Right cardiac atrium (tissue), 5 donors: ENCODE data around the gene AGAP4. TPM values are rescaled to one million over a fixed set of nuclear protein-coding genes. Genes with fewer than 3 reads are reported as not detected.
"Not testable (repeated sequence)": the region's sequence is repeated elsewhere in the genome, so short reads cannot be mapped to it uniquely, and the experiment has no call there.

Experiments
- ATAC-seq, 2 donors: fragments of 200-7000 bp; cut with Tn5 transposase; one replicate each; pipeline versions ENCODE4 v1.8.0 to v1.9.1; 2020; ENCODE audit warnings: moderate library complexity in 2 of 2, mild to moderate bottlenecking in 1 of 2
- DNase-seq, 3 donors: peaks; one replicate each; pipeline ENCODE4 v3.0.0-alpha.2; 2020
- H3K27ac ChIP-seq: one replicate; pipeline ENCODE4 v1.5.1; 2013; ENCODE audit warnings: mild to moderate bottlenecking, low read length, control low read depth, moderate library complexity
- H3K27me3 ChIP-seq: one replicate; pipeline ENCODE4 v1.6.1; 2013; ENCODE audit not compliant: control insufficient read depth, insufficient read depth
- H3K4me1 ChIP-seq: one replicate; pipeline ENCODE4 v1.6.1; 2013; ENCODE audit warnings: low read length; ENCODE audit not compliant: control insufficient read depth, insufficient read depth
- H3K4me3 ChIP-seq: one replicate; pipeline ENCODE4 v1.5.1; 2013; ENCODE audit warnings: low read length, control low read depth
- H3K9me3 ChIP-seq: one replicate; pipeline ENCODE4 v1.6.1; 2013; ENCODE audit warnings: low read length; ENCODE audit not compliant: control insufficient read depth
- WGBS: extraction: QIAGEN DNeasy Blood & Tissue Kit; methylation state at CpG from one replicate; pipeline ENCODE4 v1.1.7; 2013; 5-methylcytosine and 5-hydroxymethylcytosine counted together
- intact Hi-C, 4 donors: fragments of 100-400 bp; cut with DNase I; formaldehyde crosslinking; loops; one replicate each; pipeline versions ENCODE4 v1.11.0 to v1.14.0; 2022 to 2023
- polyA plus RNA-seq: library from polyadenylated mRNA; stranded (reverse); fragments of 200-250 nt; gene quantifications from one replicate; pipeline ENCODE4 v1.2.3, GENCODE V29; 2013
- total RNA-seq, 4 donors: library from RNA; stranded (reverse); fragmentation: NEBNext Ultra II Directional; extraction: Animal tissue kit (Norgen Biotek cat#: 25700); gene quantifications; one replicate each; pipeline ENCODE4 v1.2.1, GENCODE V29; 2021
- donor health status: healthy with polysubstance abuse.
- donor health status: DM: no; HTN: yes; CAD: no.
- donor health status: DM: no; HTN: no; CAD: no.
- donor health status: DM: no; HTN: yes; CAD: no; lungs with severe emphysema.
- donor health status: DM: yes; HTN: yes; CAD: no.

AGAP4 gene
- total and polyA plus RNA-seq, 5 donors, result 6.0 to 9.3 (median 7.2) TPM

DNA sequence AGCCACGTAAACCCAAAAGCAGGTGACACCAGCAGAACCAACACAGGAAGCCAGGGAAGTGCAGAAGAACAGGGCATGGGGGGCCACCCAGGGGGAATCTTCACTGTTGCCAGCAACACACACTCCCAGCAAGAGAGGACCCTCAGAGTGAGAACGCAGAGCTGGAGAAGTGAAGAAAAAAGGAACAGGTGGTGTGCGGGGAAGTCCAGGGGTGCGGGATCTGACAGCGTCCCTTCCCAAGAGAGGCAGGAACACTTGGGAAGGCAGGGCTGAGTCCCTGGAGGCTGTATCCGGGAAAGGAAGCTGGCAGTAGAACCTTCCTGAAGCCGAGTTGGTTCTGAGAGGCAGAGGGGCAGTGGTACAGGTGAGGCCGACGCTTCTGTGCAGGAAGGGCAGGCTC, 27.7 kb downstream of the AGAP4 start:
- no peaks in the 10 kb centered on the region for H3K4me1 ChIP-seq
- no peak overlapping the region for H3K27ac ChIP-seq
- no peak for ATAC-seq
- 66% methylated on average over 9 of the region's 9 CpGs for WGBS
- no peak for DNase-seq
- H3K4me3 ChIP-seq, result no peak overlapping the region
- no peaks in the 10 kb centered on the region for H3K27me3 ChIP-seq
- H3K9me3 ChIP-seq, result no peaks in the 10 kb centered on the region
- intact Hi-C loops, result no loop called here

DNA sequence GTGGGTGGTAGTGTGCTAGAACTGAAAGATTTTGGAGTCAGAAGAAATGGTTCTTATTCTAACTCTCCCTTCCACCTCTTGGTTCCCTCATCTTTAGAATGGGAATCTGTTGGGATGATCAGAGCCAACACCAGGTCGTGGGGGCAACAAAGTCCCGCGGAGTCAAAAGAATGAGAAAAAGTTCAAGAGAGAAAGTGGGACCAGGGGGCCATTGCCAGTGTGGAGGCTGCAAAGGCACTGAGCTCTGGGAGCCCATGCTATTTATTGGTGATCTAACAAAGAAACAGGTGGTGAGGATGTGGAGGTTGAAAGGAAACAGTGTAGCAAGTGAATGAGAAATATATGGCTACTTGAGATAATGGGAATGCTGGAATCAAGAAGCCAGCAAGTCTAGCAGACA, 29.4 kb downstream of the AGAP4 start:
- H3K27ac ChIP-seq, result no peak overlapping the region
- whole genome bisulfite sequencing, result 91% methylated on average over 3 of the region's 3 CpGs
- no peak for ATAC-seq
- no peaks in the 10 kb centered on the region for H3K27me3 ChIP-seq
- H3K9me3 ChIP-seq, result no peaks in the 10 kb centered on the region
- no peaks in the 10 kb centered on the region for H3K4me1 ChIP-seq
- intact Hi-C loops, result no loop called here
- no peak overlapping the region for H3K4me3 ChIP-seq
- DNase-seq, result no peak

DNA sequence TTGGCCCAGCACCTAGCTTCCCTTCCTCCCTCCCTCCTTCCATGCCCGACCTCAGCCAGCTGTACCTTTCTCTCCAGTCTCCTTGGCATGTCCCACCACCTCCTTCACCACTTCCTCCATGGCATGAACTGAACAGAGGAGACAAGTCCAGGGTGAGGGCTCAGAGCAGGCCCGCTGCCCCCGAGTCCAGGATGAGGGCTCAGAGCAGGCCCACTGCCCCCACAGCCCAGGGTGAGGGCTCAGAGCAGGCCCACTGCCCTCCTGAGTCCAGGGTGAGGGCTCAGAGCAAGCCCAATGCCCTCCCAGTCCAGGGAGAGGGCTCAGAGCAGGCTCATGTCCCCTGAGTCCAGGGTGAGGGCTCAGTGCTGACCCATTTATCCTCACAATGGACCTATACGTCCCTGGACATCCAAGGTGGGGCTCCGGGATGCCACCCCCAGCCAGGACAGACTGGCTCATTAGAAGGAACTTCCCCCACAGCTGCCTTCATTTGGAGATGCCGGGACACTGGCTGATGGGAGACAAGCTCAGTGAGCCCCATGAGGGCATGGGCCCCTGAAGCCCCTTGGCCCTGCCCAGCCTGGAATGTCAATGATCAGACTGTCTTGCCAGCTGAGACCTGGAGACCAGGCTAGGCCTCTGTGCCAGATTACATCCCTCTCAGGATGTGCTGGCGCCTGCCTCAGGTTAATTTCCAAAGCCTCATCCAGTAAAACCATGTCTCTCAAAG, 30.0 kb downstream of the AGAP4 start:
- Histone ChIP-seq H3K4me3 (no peak overlapping the region), H3K9me3 (no peaks in the 10 kb centered on the region), H3K27ac (no peak overlapping the region), H3K4me1 (no peaks in the 10 kb centered on the region), H3K27me3 (no peaks in the 10 kb centered on the region)
- intact Hi-C loops, result no loop called here
- ATAC-seq (no peak), DNase-seq (no peak)
- WGBS, result 93% methylated on average over 7 of the region's 7 CpGs

GRCh38 chr10:45814146-45814545, 33.2 kb downstream of the AGAP4 start:
- ATAC-seq, H3K27me3 ChIP-seq, intact Hi-C loops, H3K9me3 ChIP-seq, H3K4me3 ChIP-seq, DNase-seq, H3K4me1 ChIP-seq, H3K27ac ChIP-seq: not testable (repeated sequence)
- WGBS, result 94% methylated on average over 4 of the region's 4 CpGs

GRCh38 chr10:45812959-45813358, 34.3 kb downstream of the AGAP4 start:
- not testable (repeated sequence) for H3K4me1 ChIP-seq
- WGBS, result 79% methylated on average over 13 of the region's 13 CpGs

GRCh38 chr10:45811075-45811474, 36.2 kb downstream of the AGAP4 start:
- 84% methylated on average over 6 of the region's 6 CpGs for WGBS
- ATAC-seq, result no peak

More at GRCh38 chr10:45812959-45813358, 34.3 kb downstream of the AGAP4 start:
- H3K4me3 ChIP-seq, H3K27ac ChIP-seq, H3K9me3 ChIP-seq, ATAC-seq, DNase-seq, H3K27me3 ChIP-seq, intact Hi-C loops: not testable (repeated sequence)

GRCh38 chr10:45809837-45810236, 37.5 kb downstream of the AGAP4 start:
- no peaks in the 10 kb centered on the region for H3K4me1 ChIP-seq
- H3K27me3 ChIP-seq, result no peaks in the 10 kb centered on the region
- intact Hi-C loops, result no loop called here
- no peaks in the 10 kb centered on the region for H3K9me3 ChIP-seq
- ATAC-seq (no peak), DNase-seq (no peak)
- H3K27ac ChIP-seq, result no peak overlapping the region
- H3K4me3 ChIP-seq, result no peak overlapping the region
- 81% methylated on average over 4 of the region's 4 CpGs for WGBS

More at GRCh38 chr10:45811075-45811474, 36.2 kb downstream of the AGAP4 start:
- no peak for DNase-seq
- H3K4me1 ChIP-seq, result no peaks in the 10 kb centered on the region
- H3K27me3 ChIP-seq, result no peaks in the 10 kb centered on the region
- no peaks in the 10 kb centered on the region for H3K9me3 ChIP-seq
- H3K27ac ChIP-seq, result no peak overlapping the region
- no peak overlapping the region for H3K4me3 ChIP-seq
- intact Hi-C loops, result no loop called here

- H3K9me3 ChIP-seq, H3K27me3 ChIP-seq, H3K27ac ChIP-seq, H3K4me3 ChIP-seq, H3K4me1 ChIP-seq, ATAC-seq, DNase-seq, intact Hi-C loops: not testable (repeated sequence)
- WGBS, result 53% methylated on average over 2 of the region's 2 CpGs
These were observed 42.3 kb downstream of the AGAP4 start for GRCh38 chr10:45804996-45805395.

DNA sequence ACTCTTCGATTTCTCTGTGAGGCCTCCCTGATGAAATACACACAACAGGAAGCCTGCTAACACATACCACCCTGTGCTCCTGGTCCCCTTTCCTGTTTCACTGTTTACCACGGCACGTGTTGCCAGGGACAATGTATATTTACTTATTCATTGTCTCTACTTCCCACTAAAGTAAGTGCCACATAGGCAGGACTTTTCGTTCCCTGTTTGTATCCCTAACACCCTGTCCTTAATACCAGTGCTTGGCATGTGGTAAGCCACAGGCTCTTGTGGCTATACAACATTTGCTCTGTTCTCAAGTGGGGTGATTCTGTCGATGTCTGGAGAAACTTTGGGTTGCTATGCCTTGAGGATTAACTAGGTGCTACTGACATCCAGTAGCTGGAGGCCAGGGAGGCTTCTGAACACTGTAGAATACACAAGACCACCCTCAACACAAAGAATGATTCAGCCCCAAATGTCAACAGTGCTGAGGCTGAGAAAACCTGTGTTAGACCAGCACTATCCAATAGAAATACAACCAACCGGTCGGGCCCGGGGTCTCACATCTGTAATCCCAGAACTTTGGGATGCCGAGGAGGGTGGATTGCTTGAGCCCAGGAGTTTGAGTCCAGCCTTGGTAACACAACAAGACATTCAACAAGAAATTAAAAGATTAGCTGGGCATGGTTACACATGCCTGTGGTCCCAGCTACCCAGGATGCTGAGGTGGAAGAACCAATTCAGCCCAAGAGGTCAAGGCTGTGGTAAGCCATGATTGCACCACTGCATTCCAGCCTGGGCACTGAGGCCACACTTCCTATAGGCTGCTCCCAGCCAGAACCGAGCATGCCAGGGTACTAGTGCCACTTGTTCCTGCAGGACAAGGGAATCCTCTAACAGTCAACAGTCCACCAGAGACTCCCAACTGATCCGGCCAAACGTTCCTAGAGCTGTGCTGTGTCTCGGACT, 44.0 kb downstream of the AGAP4 start:
- 67% methylated on average over 13 of the region's 13 CpGs for WGBS
- H3K27ac ChIP-seq, DNase-seq, H3K4me1 ChIP-seq, H3K27me3 ChIP-seq, H3K9me3 ChIP-seq, intact Hi-C loops, H3K4me3 ChIP-seq, ATAC-seq: not testable (repeated sequence)

DNA sequence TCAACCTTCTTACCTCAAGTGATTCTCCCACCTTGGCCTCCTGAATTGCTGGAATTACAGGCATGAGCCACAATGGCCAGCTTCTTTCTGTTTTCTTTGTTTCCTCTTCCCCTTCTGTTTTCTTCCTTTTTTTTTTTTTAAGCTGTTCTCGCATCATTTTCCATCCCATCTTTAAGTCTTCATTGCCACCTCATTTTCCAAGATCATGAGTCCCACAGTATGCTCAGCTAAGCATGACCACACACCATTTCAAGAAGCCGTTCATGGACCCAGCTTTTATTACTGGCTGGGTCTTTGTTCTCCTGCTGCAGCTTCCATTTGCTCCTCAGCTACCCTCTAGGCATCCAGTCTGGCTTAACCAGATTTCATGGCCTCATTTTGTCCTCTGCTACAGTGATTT, 52.5 kb downstream of the AGAP4 start:
- intact Hi-C loops, H3K27me3 ChIP-seq: not testable (repeated sequence)
- WGBS, result 64% methylated on average over 2 of the region's 2 CpGs

More for the DNA sequence above, 52.5 kb downstream of the AGAP4 start:
- not testable (repeated sequence) for DNase-seq, H3K4me1 ChIP-seq, ATAC-seq, H3K4me3 ChIP-seq, H3K9me3 ChIP-seq, H3K27ac ChIP-seq
